ENCODE results near the gene STIMATE. TPM values are rescaled to one million over a fixed set of nuclear protein-coding genes. Genes with fewer than 3 reads are reported as not detected.

Gene STIMATE
- total and polyA plus RNA-seq, 2 of the 4 experiments (the other 2 are of a cell fraction): 10.6 to 17.8 TPM

GRCh38 chr3:52865994-52866393 is 31.4 kb downstream of the STIMATE start:
- H4K5ac ChIP-seq (ENCODE audit: low read depth, low read length): no peak overlapping the region
- H3K9ac ChIP-seq (ENCODE audit: low read depth, low read length): no peak overlapping the region
- no peak overlapping the region for H2AK5ac ChIP-seq (ENCODE audit: low read depth, low read length)
- no peaks in the 10 kb centered on the region for H3K4me1 ChIP-seq (ENCODE audit: control insufficient read depth, insufficient read depth, low read length)
- in situ Hi-C loops (cut with MboI; ENCODE audit: low sequenced_read_pairs) (no loop called here), dilution Hi-C loops (cut with HindIII; ENCODE audit: low sequenced_read_pairs, unreplicated experiment) (no loop called here), intact Hi-C loops (cut with micrococcal nuclease) (no loop called here)
- H2BK120ac ChIP-seq (ENCODE audit: low read depth, low read length): no peak overlapping the region
- no peak overlapping the region for H3K4me3 ChIP-seq (ENCODE audit: insufficient read depth, low read depth, low read length)
- H3K9me3 ChIP-seq (ENCODE audit: control insufficient read depth, insufficient read depth, low read length): no peaks in the 10 kb centered on the region
- ChIA-PET POLR2A (ENCODE audit: unreplicated experiment) (no interaction called here), CTCF (no interaction called here)
- no peak overlapping the region for H2AFZ ChIP-seq (replicated peaks; ENCODE audit: low read length, poor library complexity)
- H4K91ac ChIP-seq (ENCODE audit: insufficient read depth, low read depth, low read length): no peak overlapping the region
- no peak for ATAC-seq (ENCODE audit: low read depth)
- 99% methylated on average over 10 of the region's 13 CpGs; no CpG with 5 or more reads in 1 of the 2 experiments for WGBS, 2 experiments (ENCODE audit: extremely low coverage in 2 of 2, insufficient read length in 1 of 2)
- H3K23ac ChIP-seq (ENCODE audit: low read depth, low read length): no peak overlapping the region
- H3K27ac ChIP-seq (ENCODE audit: insufficient read depth, low read length): no peak overlapping the region
- H2AK9ac ChIP-seq (replicated peaks; ENCODE audit: low read depth, low read length, poor library complexity): no peak overlapping the region
- H3K14ac ChIP-seq (replicated peaks; ENCODE audit: low read depth, low read length): no peak overlapping the region
- peaks cover 2% of the 10 kb centered on the region; the same call in 1 of the 2 replicates for H3K9me1 ChIP-seq (ENCODE audit: insufficient read depth, low read length)
- no peak overlapping the region for H2BK20ac ChIP-seq (ENCODE audit: low read depth, low read length)
- peaks cover under 1 to 16% of the 10 kb centered on the region in 2 experiments; a peak in 2 of 4 replicates for H3K79me1 ChIP-seq (ENCODE audit: low read depth in 1 of 2, low read length in 2 of 2)
- H3K18ac ChIP-seq (ENCODE audit: low read depth, low read length): no peak overlapping the region
- H3K27me3 ChIP-seq (ENCODE audit: control insufficient read depth, insufficient read depth, low read length): no peaks in the 10 kb centered on the region
- H3K4me2 ChIP-seq (ENCODE audit: low read depth, low read length): no peak overlapping the region
- H3K56ac ChIP-seq (ENCODE audit: extremely low read depth, insufficient read depth, low read length): no peak overlapping the region
- H2BK5ac ChIP-seq (ENCODE audit: low read depth, low read length, poor library complexity, severe bottlenecking): no peak overlapping the region
- H3K36me3 ChIP-seq (ENCODE audit: control insufficient read depth, insufficient read depth, low read length): no peaks in the 10 kb centered on the region
- no peaks in the 10 kb centered on the region for H4K20me1 ChIP-seq (ENCODE audit: insufficient read depth, low read length)
- no TSS peak for BruUV-seq (replicated peaks)
- TF ChIP-seq RAD21 (IDR thresholded peaks at IDR 0.05; ENCODE audit: low read length): no peak
- TF ChIP-seq SMC3 (IDR thresholded peaks at IDR 0.05; ENCODE audit: low read depth, low read length): no peak
- no peak for TF ChIP-seq POLR2A (IDR thresholded peaks at IDR 0.05; ENCODE audit: low read depth, low read length)
- no peak for TF ChIP-seq NFE2L2 (IDR thresholded peaks at IDR 0.05; ENCODE audit: low read depth, low read length)
- no peak for TF ChIP-seq USF2 (IDR thresholded peaks at IDR 0.05; ENCODE audit: low read depth, low read length)
- TF ChIP-seq RCOR1 (IDR thresholded peaks at IDR 0.05; ENCODE audit: insufficient replicate concordance, low read length): no peak
- TF ChIP-seq CTCF (conservative IDR thresholded peaks at IDR 0.05; ENCODE audit: low read depth, low read length): no peak
- no peak for TF ChIP-seq RFX5 (IDR thresholded peaks at IDR 0.05; ENCODE audit: low read depth, low read length)
- TF ChIP-seq CHD1 (IDR thresholded peaks at IDR 0.05; ENCODE audit: low read depth, low read length): no peak
- no peak for TF ChIP-seq FOS (IDR thresholded peaks at IDR 0.05; ENCODE audit: low read depth, low read length)
- no peak for TF ChIP-seq MXI1 (IDR thresholded peaks at IDR 0.05; ENCODE audit: borderline replicate concordance, low read depth, low read length)
- TF ChIP-seq MAFK (IDR thresholded peaks at IDR 0.05; ENCODE audit: low read depth, low read length): no peak
- no peak for TF ChIP-seq CEBPB (IDR thresholded peaks at IDR 0.05; ENCODE audit: low read depth, low read length)
- no peak for TF ChIP-seq ELK1 (IDR thresholded peaks at IDR 0.05; ENCODE audit: borderline replicate concordance, low read depth, low read length)
- no peak for TF ChIP-seq MAZ (IDR thresholded peaks at IDR 0.05; ENCODE audit: borderline replicate concordance, low read depth, low read length)
- TF ChIP-seq BHLHE40 (IDR thresholded peaks at IDR 0.05; ENCODE audit: low read depth, low read length): no peak
- H3K4ac ChIP-seq (ENCODE audit: low read depth, low read length): no peak overlapping the region
- DNase-seq: no peak
- H2BK15ac ChIP-seq (ENCODE audit: low read depth, low read length): no peak overlapping the region
- no peak overlapping the region for H4K8ac ChIP-seq (ENCODE audit: low read depth in 2 of 2, low read length in 2 of 2)

Measured in IMR-90 (cell line).